NT2/D1 (cell line): Measurements from ENCODE around the gene ADAM29.

Experiments used
- SUZ12 ChIP-seq: IDR thresholded peaks from 2 replicates; pipeline ENCODE4 v1.6.1; 2011; ENCODE audit not compliant: insufficient read length, insufficient read depth; ENCODE audit errors: extremely low read depth
- YY1 ChIP-seq: IDR thresholded peaks from 2 replicates; pipeline ENCODE4 v1.6.1; 2011; ENCODE audit not compliant: insufficient read length, insufficient read depth
- ZNF274 ChIP-seq: IDR thresholded peaks from 2 replicates; pipeline ENCODE4 v1.6.1; 2011; ENCODE audit warnings: mild to moderate bottlenecking, low read depth, low read length

- TF ChIP-seq ZNF274 (no peak), YY1 (no peak), SUZ12 (no peak)
Measured at GRCh38 chr4:174989791-174990190, 71.6 kb downstream of the ADAM29 start.
